ENCODE results near the gene ZNF385C. TPM values are rescaled to one million over a fixed set of nuclear protein-coding genes. Genes with fewer than 3 reads are reported as not detected.

ZNF385C gene
- total RNA-seq, 4 donors from 2014 or later, result not detected

- H3K4me1 ChIP-seq, result peaks cover 0 to 60% (median 28%) of the 10 kb centered on the region in 3 donors
- no peaks in the 10 kb centered on the region for H3K9me3 ChIP-seq
- H3K27me3 ChIP-seq, result no peaks in the 10 kb centered on the region
- H3K27ac ChIP-seq, result peak within 1 kb of the TSS; percentile 77 to 90 (median 90)
- peak within 1 kb of the TSS; percentile 91 to 94 for H3K4me3 ChIP-seq
- WGBS, 2 donors (ENCODE audit: low coverage in 1 of 2), result 14 to 61% methylated on average over 3 to 12 of the region's 49 CpGs
- peak; percentile 93 to 100 (median 95) for TF ChIP-seq CTCF (IDR thresholded peaks at IDR 0.05)
- peak; percentile 57 for TF ChIP-seq POLR2AphosphoS5 (IDR thresholded peaks at IDR 0.05)
- TF ChIP-seq POLR2A (IDR thresholded peaks at IDR 0.05), result peak; percentile 38 to 62
- no peak for TF ChIP-seq EP300 (IDR thresholded peaks at IDR 0.05)
- peak; percentile 87 for ATAC-seq
- peaks cover 0 to 31% of the 10 kb centered on the region in 2 donors for H3K36me3 ChIP-seq
Measured at GRCh38 chr17:42019509-42020404, 78.5 kb downstream of the ZNF385C start, which contains the start of gene NKIRAS2. TSS of gene NKIRAS2 (plus strand) at chr17:42020090. CDS start at chr17:42021578, 1,488 bp downstream.

GRCh38 chr17:42018988-42019387, 79.3 kb downstream of the ZNF385C start:
- 79 to 80% methylated on average over 3 to 4 of the region's 4 CpGs for WGBS, 2 donors (ENCODE audit: low coverage in 1 of 2)

GRCh38 chr17:42018339-42018738, 79.9 kb downstream of the ZNF385C start:
- Histone ChIP-seq H3K27me3 (no peaks in the 10 kb centered on the region), H3K4me1 (peaks cover 0 to 64% (median 32%) of the 10 kb centered on the region in 3 donors)
- WGBS, 2 donors (ENCODE audit: low coverage in 1 of 2), result 35% methylated on average over 2 to 3 of the region's 3 CpGs

More at GRCh38 chr17:42018988-42019387, 79.3 kb downstream of the ZNF385C start:
- Histone ChIP-seq H3K27me3 (no peaks in the 10 kb centered on the region), H3K9me3 (no peaks in the 10 kb centered on the region), H3K36me3 (peaks cover 0 to 25% of the 10 kb centered on the region in 2 donors), H3K4me3 (no peak overlapping the region), H3K27ac (peak overlapping the region in 1 of 4 donors; percentile 90), H3K4me1 (peaks cover 0 to 60% (median 28%) of the 10 kb centered on the region in 3 donors)
- no peak for ATAC-seq
- TF ChIP-seq EP300 (IDR thresholded peaks at IDR 0.05), result no peak
- no peak for TF ChIP-seq POLR2AphosphoS5 (IDR thresholded peaks at IDR 0.05)
- no peak for TF ChIP-seq CTCF (IDR thresholded peaks at IDR 0.05)
- TF ChIP-seq POLR2A (IDR thresholded peaks at IDR 0.05), result no peak

GRCh38 chr17:42017866-42018200, 80.4 kb downstream of the ZNF385C start:
- 4 to 13% methylated on average over 2 to 4 of the region's 11 CpGs for WGBS, 2 donors (ENCODE audit: low coverage in 1 of 2)
- ATAC-seq, result no peak
- Histone ChIP-seq H3K4me3 (peak overlapping the region; percentile 83 to 87), H3K27ac (peak overlapping the region; percentile 81 to 95 (median 90)), H3K36me3 (peaks cover 0 to 13% of the 10 kb centered on the region in 2 donors), H3K27me3 (no peaks in the 10 kb centered on the region), H3K4me1 (peaks cover 0 to 69% (median 37%) of the 10 kb centered on the region in 3 donors), H3K9me3 (no peaks in the 10 kb centered on the region)
- TF ChIP-seq EP300 (IDR thresholded peaks at IDR 0.05) (no peak), POLR2A (IDR thresholded peaks at IDR 0.05) (no peak), POLR2AphosphoS5 (IDR thresholded peaks at IDR 0.05) (no peak), CTCF (IDR thresholded peaks at IDR 0.05) (no peak)

More at GRCh38 chr17:42018339-42018738, 79.9 kb downstream of the ZNF385C start:
- Histone ChIP-seq H3K9me3 (no peaks in the 10 kb centered on the region), H3K36me3 (peaks cover 0 to 18% of the 10 kb centered on the region in 2 donors), H3K4me3 (peak overlapping the region in 1 of 2 donors; percentile 87), H3K27ac (peak overlapping the region in 3 of 4 donors; percentile 88 to 95 (median 92))
- no peak for TF ChIP-seq POLR2AphosphoS5 (IDR thresholded peaks at IDR 0.05)
- TF ChIP-seq CTCF (IDR thresholded peaks at IDR 0.05), result no peak
- no peak for TF ChIP-seq POLR2A (IDR thresholded peaks at IDR 0.05)
- TF ChIP-seq EP300 (IDR thresholded peaks at IDR 0.05), result no peak
- no peak for ATAC-seq
